Measurements from ENCODE around the gene ARPC1B.
"Not testable (repeated sequence)": the region's sequence is repeated elsewhere in the genome, so short reads cannot be mapped to it uniquely, and the experiment has no call there.

The ARPC1B gene

DNA sequence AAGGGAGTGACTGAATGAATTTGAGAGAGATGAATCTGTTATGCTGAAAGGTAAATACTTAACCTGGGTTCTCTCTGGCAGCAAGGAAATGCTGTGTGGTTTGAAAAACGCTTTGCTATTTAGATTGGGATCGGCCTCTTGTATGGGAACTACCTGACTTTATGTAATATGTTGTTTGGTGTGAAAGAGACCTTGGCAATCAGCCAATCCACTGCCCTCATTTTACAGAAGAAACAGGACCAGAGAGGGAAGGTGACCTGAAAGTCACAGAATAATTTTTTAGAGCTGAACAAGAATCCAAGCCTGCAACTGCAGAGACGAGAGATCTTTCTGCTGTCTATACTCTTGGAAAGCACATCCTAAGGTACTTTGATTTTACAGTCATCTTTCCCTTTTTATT lies 35.3 kb downstream of the ARPC1B start:
- DNase-seq (ENCODE audit: low read depth) = no peak

DNA sequence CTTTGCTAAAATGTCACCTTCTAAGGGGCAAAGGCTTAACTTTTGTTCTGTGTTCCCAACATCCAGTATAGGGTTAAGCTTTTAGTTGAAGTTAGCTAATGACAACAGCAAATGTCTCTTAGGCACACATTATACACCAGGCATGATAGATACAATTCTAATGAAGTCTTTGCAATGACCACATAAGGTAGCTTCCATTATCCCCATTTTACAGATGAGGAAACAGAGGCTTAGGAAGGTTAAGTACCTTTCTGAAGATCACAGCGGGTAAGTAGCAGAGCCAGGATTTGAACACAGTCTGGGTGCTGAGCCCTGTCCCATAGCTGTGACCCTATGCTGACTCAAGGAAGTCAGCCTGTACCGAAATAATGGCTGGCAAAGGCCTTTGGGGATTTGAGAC lies 36.1 kb downstream of the ARPC1B start:
- DNase-seq (ENCODE audit: low read depth) = no peak

DNA sequence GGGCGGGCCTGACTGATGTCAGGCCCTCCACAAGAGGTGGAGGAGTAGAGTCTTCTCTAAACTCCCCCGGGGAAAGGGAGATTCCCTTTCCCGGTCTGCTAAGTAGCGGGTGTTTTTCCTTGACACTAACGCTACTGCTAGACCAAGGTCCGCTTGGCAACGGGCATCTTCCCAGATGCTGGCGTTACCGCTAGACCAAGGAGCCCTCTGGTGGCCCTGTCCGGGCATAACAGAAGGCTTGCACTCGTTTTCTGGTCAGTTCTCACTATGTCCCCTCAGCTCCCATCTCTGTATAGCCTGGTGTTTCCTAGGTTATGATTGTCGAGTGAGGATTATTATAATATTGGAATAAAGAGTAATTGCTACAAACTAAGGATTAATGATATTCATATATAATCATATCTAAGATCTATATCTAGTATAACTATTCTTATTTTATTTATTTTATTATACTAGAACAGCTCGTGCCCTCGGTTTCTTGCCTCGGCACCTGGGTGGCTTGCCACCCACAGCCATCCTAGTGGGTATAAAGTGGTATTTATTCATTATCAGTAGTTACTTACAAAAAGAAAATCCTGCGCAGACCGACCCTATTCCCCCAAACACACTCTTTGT lies 41.1 kb downstream of the ARPC1B start:
- DNase-seq (ENCODE audit: low read depth) = not testable (repeated sequence)

- no peak for DNase-seq (ENCODE audit: low read depth)
Measured at GRCh38 chr7:99418260-99418659, 43.7 kb downstream of the ARPC1B start.

DNA sequence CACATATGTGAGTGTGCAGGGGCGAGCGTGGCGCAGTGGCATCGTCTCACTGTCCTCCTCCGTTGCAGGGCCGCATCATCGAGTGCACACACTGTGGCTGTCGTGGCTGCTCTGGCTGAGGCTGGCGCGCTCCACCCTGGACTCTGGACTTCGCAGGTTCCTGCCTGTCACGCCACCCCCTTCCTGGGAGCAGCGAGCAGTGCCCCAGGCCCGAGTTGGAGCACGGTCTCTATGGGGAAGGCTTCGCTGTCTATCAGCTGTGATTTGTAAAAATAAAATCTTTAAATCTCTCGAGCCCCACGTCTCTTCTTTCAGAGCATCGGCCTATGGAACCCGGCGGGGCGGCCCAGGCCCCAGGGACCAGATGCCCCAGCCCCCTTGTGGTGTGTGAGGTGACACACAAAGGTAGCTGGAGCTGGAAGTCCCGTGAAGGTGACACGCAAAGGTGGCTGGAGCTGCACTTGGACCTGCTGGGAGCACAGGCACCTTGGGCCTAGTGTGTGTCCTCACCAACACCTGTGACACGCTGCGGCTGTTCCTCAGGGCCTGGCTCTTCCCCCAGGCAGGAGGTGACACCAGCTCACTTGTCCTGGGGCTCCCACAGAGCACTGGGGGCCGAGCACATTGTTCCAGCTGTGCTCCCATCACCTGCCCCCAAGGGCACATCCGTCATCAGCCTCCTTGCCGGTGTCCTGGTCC lies 44.9 kb downstream of the ARPC1B start:
- DNase-seq (ENCODE audit: low read depth) = no peak

DNA sequence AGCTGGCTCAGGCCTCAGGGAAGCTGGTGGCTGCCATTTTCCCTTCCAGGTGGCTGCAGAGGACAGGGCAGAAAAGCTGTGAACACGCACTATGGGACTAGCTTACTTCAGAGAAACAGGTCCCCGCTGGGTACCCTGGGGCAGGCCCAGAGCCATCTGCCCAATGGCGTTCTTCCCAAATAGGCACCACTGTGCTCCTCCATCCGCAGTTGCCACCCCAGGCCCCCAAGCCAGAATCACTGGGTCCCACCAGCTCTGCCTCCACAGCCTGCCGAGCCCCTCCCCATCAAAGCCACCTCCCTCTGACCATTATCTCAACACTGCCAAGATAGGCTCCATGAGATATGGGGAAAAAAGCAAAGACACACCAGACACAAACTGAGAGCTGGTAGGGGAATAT lies 45.7 kb downstream of the ARPC1B start:
- no peak for DNase-seq (ENCODE audit: low read depth)

DNA sequence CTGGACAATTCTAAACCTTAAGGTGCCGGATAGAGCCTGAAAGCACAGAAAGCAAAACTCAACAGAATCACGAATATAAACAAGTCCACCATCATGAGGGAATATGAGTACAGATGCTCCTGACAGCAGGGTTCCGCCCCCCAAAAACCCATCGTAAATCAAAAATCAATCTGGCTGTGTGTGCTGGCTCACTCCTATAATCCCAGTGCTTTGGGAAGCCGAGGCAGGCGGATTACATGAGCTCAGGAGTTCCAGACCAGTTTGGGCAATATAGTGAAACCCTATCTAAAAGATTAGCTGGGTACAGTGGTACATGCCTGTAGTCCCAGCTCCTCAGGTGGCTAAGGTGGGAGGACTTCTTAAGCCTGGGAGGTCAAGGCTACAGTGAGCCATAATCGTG lies 46.5 kb downstream of the ARPC1B start:
- DNase-seq (ENCODE audit: low read depth) = no peak

- no peak for DNase-seq (ENCODE audit: low read depth)
Measured at GRCh38 chr7:99422186-99422585, 47.7 kb downstream of the ARPC1B start.

DNA sequence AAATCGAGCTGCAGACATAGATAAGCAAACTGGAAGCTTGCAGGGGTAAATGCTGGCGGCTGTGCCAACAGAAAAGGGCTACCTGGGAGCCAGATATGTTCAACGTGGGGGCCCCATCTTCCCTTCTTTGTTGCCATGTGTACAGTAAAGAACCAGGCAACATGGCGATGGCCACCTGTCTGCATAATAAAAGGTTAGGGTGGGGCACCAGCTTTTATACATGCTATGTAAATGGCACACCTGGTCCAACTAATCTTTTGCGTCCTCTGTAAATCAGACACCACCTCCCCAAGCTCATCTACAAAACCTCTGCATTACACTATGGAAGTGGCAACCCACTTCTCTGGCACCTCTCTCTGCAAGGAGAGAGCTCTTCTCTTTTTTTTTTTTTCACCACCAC lies 48.1 kb downstream of the ARPC1B start:
- no peak for DNase-seq (ENCODE audit: low read depth)

GRCh38 chr7:99424932-99425730 lies 50.6 kb downstream of the ARPC1B start:
- no peak for DNase-seq (ENCODE audit: low read depth)

DNA sequence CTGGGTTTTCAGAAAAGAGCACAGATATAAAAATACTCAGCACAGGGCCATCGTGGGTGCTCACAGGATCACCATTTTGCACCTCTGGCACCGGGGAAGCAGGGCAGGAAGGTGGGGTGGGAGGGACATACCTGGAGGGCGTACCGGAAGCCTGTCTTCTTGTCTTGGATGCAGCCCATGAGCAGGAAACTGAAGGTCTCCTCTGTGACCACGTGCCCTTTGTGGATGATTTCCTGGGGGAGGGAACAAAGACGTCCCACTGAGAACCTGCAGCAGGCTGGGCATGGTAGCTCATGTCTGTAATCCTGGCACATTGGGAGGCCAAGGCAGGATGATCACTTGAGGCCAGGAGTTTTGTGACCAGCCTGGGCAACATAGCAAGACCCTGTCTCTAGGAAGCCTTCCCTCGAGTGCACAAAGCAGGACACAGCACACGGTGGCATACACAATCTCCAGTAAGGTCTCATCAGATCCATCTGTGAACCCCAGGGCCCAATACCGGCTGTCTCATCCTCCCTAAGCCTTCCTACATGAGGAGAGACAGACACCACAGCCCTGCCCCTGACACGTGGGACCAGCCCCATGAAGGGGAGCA lies 54.5 kb downstream of the ARPC1B start:
- no peak for DNase-seq (ENCODE audit: low read depth)

GRCh38 chr7:99429756-99430155 lies 55.2 kb downstream of the ARPC1B start:
- DNase-seq (ENCODE audit: low read depth) = no peak

GRCh38 chr7:99431756-99432540 lies 57.4 kb downstream of the ARPC1B start:
- DNase-seq (ENCODE audit: low read depth) = not testable (repeated sequence)

DNA sequence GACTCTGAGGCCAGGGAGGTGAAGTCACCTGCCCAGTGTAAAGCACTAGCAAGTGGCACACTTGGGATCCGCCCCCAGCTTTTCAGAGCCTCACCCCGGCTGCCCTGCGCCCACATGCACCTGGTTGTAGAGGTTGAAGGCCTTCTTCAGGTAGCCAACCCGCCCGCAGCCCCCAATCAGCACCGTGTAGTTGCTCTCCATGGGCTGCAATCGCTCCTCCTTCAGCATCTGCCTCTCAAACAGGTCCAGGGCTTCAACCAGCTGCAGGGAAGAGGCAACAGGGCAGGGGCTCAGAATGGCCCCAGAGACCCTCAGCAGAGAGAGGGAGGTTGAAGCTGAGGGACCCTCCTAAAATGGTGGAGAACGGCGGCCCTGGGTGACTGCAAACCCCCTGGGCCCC lies 58.6 kb downstream of the ARPC1B start:
- no peak for DNase-seq (ENCODE audit: low read depth)

DNA sequence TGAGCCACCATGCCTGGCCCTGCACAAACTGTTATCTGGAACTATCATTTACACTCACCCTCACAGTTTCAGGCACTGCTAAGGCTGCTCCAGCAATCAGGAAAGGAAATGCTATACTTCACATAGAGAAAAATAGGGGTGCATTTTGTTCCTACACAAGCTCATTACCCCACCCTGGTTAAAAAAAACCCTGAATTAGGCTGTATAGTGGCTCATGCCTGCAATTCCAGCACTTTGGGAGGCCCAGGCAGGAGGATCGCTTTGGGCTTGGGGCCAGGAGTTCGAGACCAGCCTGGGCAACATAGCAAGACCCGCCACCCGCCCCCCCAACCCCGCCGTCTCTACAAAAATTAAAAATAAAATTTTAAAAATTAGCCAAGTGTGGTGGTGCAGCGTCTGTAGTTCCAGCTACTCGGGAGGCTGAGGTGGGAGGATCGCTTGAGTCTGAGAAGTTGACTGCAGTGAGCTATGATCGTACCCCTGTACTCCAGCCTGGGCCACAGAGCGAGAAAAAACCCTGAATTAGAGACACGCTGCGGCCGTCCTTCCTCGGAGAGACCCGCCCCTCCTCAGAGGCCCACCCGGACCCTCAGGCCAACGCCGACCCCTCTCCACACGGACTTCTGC lies 63.5 kb downstream of the ARPC1B start:
- no peak for DNase-seq (ENCODE audit: low read depth)

GRCh38 chr7:99438573-99439480 lies 64.3 kb downstream of the ARPC1B start, which contains the start of the genes CPSF4 and PTCD1:
TSS of gene CPSF4 (plus strand) at chr7:99438943. CDS start at chr7:99439083, 140 bp downstream.
TSS of gene PTCD1 (minus strand) at chr7:99438798. CDS start at chr7:99435242, 3,556 bp downstream.
- DNase-seq (ENCODE audit: low read depth) = peak; percentile 82

DNA sequence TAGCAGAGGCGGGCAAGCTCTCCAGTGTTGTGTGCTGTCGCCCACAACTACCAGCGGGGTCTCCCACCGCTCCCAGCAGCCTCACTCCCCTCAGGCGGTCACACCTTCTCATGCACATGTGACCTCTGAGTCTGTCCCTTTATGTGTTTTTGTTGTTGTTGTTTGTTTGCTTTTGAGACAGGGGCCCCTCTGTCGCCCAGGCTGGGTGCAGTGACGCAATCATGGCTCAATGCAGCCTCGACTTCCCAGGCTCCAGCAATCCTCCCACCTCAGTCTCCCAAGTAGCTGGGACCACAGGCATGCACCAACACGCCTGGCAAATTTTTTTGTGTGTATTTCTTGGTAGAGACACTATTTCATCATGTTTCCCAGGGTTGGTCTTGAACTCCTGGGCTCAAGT lies 65.7 kb downstream of the ARPC1B start:
- DNase-seq (ENCODE audit: low read depth) = no peak

Measured in stimulated activated CD8-positive, alpha-beta memory T cell treated with anti-CD3 and anti-CD28 coated beads, Interleukin-12 subunit alpha, Interleukin-12 subunit beta, amount 100 ng/mL, for 4 hours (primary cell).